ENCODE data around the gene CFAP92.

Gene CFAP92

DNA sequence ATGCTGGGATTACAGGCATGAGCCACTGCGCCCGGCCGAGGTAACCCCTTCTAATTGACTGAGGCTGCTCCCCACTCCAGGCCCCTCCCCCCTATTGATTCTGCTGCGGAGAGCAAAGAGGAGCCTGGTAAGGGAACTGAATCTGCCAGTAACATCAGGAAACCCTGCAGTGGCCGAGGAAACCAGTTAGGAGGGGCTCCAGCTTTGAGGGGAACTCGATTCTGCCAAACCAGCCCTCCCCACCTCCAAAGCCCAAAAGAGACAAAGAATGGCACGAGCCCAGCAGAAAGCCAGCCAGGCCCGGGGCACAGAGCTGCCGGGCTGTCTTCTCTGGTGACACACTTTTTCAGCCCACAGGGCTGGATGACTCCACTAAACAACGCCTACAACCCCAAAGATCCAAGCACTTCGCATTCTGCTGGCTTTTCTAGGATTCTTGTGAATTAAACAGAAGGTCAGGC, 129.5 kb downstream of the CFAP92 start:
- DNase-seq: no peak

- DNase-seq: no peak
These were observed 130.3 kb downstream of the CFAP92 start for GRCh38 chr3:128863560-128863959.

GRCh38 chr3:128861491-128861890, 132.4 kb downstream of the CFAP92 start:
- no peak for DNase-seq

All from right kidney (tissue), 1 donor.